ENCODE results near the gene ATG16L1.
A peak's percentile ranks its signal among the peaks of the same experiment; 100 is the strongest.

ATG16L1 gene

GRCh38 chr2:233251306-233252116, at the start of gene ATG16L1:
Gene ATG16L1 (plus strand): TSS chr2:233251673. CDS start chr2:233251828, 155 bp downstream.
- DNase-seq: peak; percentile 96

- DNase-seq: no peak
These were observed 48.9 kb upstream of the ATG16L1 start for GRCh38 chr2:233202531-233202944.

- no peak for DNase-seq
These were observed 48.4 kb upstream of the ATG16L1 start for GRCh38 chr2:233203060-233203459.

GRCh38 chr2:233204286-233204936, 47.1 kb upstream of the ATG16L1 start:
- no peak for DNase-seq

- no peak for DNase-seq
These were observed 42.9 kb upstream of the ATG16L1 start for GRCh38 chr2:233208382-233209116.

GRCh38 chr2:233209117-233209532, 42.3 kb upstream of the ATG16L1 start:
- DNase-seq: no peak

GRCh38 chr2:233209533-233210171, 41.8 kb upstream of the ATG16L1 start:
- DNase-seq: no peak

GRCh38 chr2:233210281-233210680, 41.2 kb upstream of the ATG16L1 start:
- DNase-seq: no peak

- DNase-seq: peak; percentile 58
These were observed 40.5 kb upstream of the ATG16L1 start for GRCh38 chr2:233210843-233211547.

- no peak for DNase-seq
These were observed 40.0 kb upstream of the ATG16L1 start for GRCh38 chr2:233211548-233211895.

- no peak for DNase-seq
These were observed 38.5 kb upstream of the ATG16L1 start for GRCh38 chr2:233213011-233213410.

- no peak for DNase-seq
These were observed 37.5 kb upstream of the ATG16L1 start for GRCh38 chr2:233213975-233214374.

- no peak for DNase-seq
These were observed 33.5 kb upstream of the ATG16L1 start for GRCh38 chr2:233217892-233218377.

GRCh38 chr2:233218836-233219235, 32.6 kb upstream of the ATG16L1 start:
- DNase-seq: no peak

GRCh38 chr2:233219848-233220247, 31.6 kb upstream of the ATG16L1 start:
- DNase-seq: no peak

GRCh38 chr2:233221378-233222063, 30.0 kb upstream of the ATG16L1 start:
- DNase-seq: no peak

- DNase-seq: no peak
These were observed 28.2 kb upstream of the ATG16L1 start for GRCh38 chr2:233223059-233223894.

- no peak for DNase-seq
These were observed 26.0 kb upstream of the ATG16L1 start for GRCh38 chr2:233225230-233226068.

- no peak for DNase-seq
These were observed 24.9 kb upstream of the ATG16L1 start for GRCh38 chr2:233226511-233227031.

Measured in NCI-H2029 (cell line).